HCT116 (cell line): Measurements from ENCODE around the gene ZMYM4. TPM values are rescaled to one million over a fixed set of nuclear protein-coding genes. Genes with fewer than 3 reads are reported as not detected.

Experiments
- ATAC-seq: fragments of 200-7000 bp; cut with Tn5 transposase; 2 replicates; pipeline ENCODE4 v1.9.1; 2020; ENCODE audit warnings: mild to moderate bottlenecking, moderate library complexity
- BruUV-seq: library from RNA; stranded (reverse); fragments of 400-500 nt; replicated peaks from 2 replicates; lab custom pipeline; 2021; lab: Mats Ljungman, UMichigan
- CTCF ChIA-PET: fragments of 300-600 bp; sonication (Branson Sonifier 250); formaldehyde crosslinking; loops from one replicate; lab custom pipeline; 2021; ENCODE audit warnings: antibody characterized with exemption; lab: Charles Lee
- POLR2A ChIA-PET: fragments of 300-600, 350-600 bp; sonication (Branson Sonifier 250); formaldehyde crosslinking; loops from one replicate; lab custom pipeline; 2021; ENCODE audit warnings: antibody characterized with exemption; lab: Charles Lee
- RAD21 ChIA-PET, 2 experiments: fragments of 300-600 bp; sonication (Branson Sonifier 250); formaldehyde crosslinking; loops; one replicate each; lab custom pipeline; 2023; ENCODE audit warnings: low total read pairs in 2 of 2; ENCODE audit not compliant: uncharacterized antibody in 2 of 2, unreplicated experiment in 2 of 2, low non-redundant PET in 1 of 2; lab: Charles Lee
- DNase-seq: peaks from one replicate; pipeline ENCODE4 v3.0.0-alpha.2; 2010; ENCODE audit warnings: low read depth, low spot score
- H2AFZ ChIP-seq: fragments of 200-600 bp; shearing (Covaris generic), sonication (generic); 2 replicates; pipeline ENCODE4 v1.6.1; 2017; ENCODE audit warnings: low read depth, mixed run types, mixed read lengths, antibody characterized with exemption, low read length; ENCODE audit not compliant: poor library complexity, severe bottlenecking
- H3K27ac ChIP-seq: 2 replicates; pipeline ENCODE4 v1.5.1; 2012; ENCODE audit warnings: low read depth, low read length
- H3K27me3 ChIP-seq: fragments of 200-600 bp; sonication (generic); 2 replicates; pipeline ENCODE4 v1.6.1; 2016; ENCODE audit warnings: mixed run types, low read length, mixed read lengths; ENCODE audit not compliant: insufficient read depth
- H3K36me3 ChIP-seq, 2 experiments: fragments of 200-500 bp in 1 of 2; fragments of 200-600 bp in 1 of 2; sonication (Bioruptor generic) in 1 of 2; sonication (generic) in 1 of 2; 2 replicates each; pipeline versions ENCODE4 v1.5.1 to v1.6.1; 2014 to 2016; ENCODE audit warnings: low read length in 2 of 2, inconsistent platforms in 1 of 2, mixed read lengths in 1 of 2, mixed run types in 1 of 2; ENCODE audit not compliant: insufficient read depth in 2 of 2, control insufficient read depth in 1 of 2
- H3K4me1 ChIP-seq, 2 experiments: fragments of 200-600 bp in 1 of 2; sonication (generic) in 1 of 2; 2 replicates each; pipeline versions ENCODE4 v1.5.1 to v1.6.1; 2012 to 2017; ENCODE audit warnings: low read length in 2 of 2, inconsistent platforms in 1 of 2, mild to moderate bottlenecking in 1 of 2, mixed read lengths in 1 of 2, mixed run types in 1 of 2, moderate library complexity in 1 of 2; ENCODE audit not compliant: insufficient read depth in 2 of 2, control insufficient read depth in 1 of 2
- H3K4me2 ChIP-seq: fragments of 200-600 bp; sonication (generic); 2 replicates; pipeline ENCODE4 v1.6.1; 2017; ENCODE audit warnings: mixed run types, low read length, mixed read lengths
- H3K4me3 ChIP-seq, 2 experiments: fragments of 200-600 bp in 1 of 2; sonication (generic) in 1 of 2; replicated peaks in 1 of 2; 2 replicates each; pipeline ENCODE4 v1.5.1; 2011 to 2016; ENCODE audit warnings: low read length in 2 of 2, control low read depth in 1 of 2, low read depth in 1 of 2, mild to moderate bottlenecking in 1 of 2, mixed read lengths in 1 of 2, mixed run types in 1 of 2
- H3K79me2 ChIP-seq: fragments of 200-600 bp; sonication (generic); 2 replicates; pipeline ENCODE4 v1.6.1; 2017; ENCODE audit warnings: mild to moderate bottlenecking, mixed run types, low read length, moderate library complexity, mixed read lengths; ENCODE audit not compliant: insufficient read depth
- H3K9ac ChIP-seq: fragments of 200-600 bp; sonication (generic); 2 replicates; pipeline ENCODE4 v1.6.1; 2016; ENCODE audit warnings: low read length, mixed read lengths
- H3K9me2 ChIP-seq: fragments of 200-600 bp; sonication (generic), shearing (Covaris generic); 2 replicates; pipeline ENCODE4 v1.6.1; 2017; ENCODE audit warnings: mixed run types, mild to moderate bottlenecking, moderate library complexity; ENCODE audit not compliant: insufficient read depth
- H3K9me3 ChIP-seq, 2 experiments: fragments of 200-500 bp in 1 of 2; fragments of 200-600 bp in 1 of 2; sonication (Bioruptor generic) in 1 of 2; sonication (generic) in 1 of 2; 2 replicates each; pipeline ENCODE4 v1.6.1; 2014 to 2017; ENCODE audit warnings: low read length in 2 of 2, mixed read lengths in 2 of 2, inconsistent platforms in 1 of 2, low read depth in 1 of 2, mild to moderate bottlenecking in 1 of 2, mixed run types in 1 of 2, moderate library complexity in 1 of 2; ENCODE audit not compliant: control insufficient read depth in 1 of 2, insufficient read depth in 1 of 2
- H4K20me1 ChIP-seq: fragments of 200-600 bp; sonication (generic), shearing (Covaris generic); 2 replicates; pipeline ENCODE4 v1.6.1; 2017; ENCODE audit warnings: mixed run types, mild to moderate bottlenecking, moderate library complexity; ENCODE audit not compliant: insufficient read depth
- CBX3 ChIP-seq: IDR thresholded peaks from 2 replicates; pipeline ENCODE4 v1.6.1; 2012; ENCODE audit warnings: low read depth
- EGR1 ChIP-seq: IDR thresholded peaks from 2 replicates; pipeline ENCODE4 v1.6.1; 2012; ENCODE audit warnings: low read depth
- ELF1 ChIP-seq: IDR thresholded peaks from 2 replicates; pipeline ENCODE4 v1.6.1; 2012; ENCODE audit warnings: low read depth, borderline replicate concordance
- EZH2 ChIP-seq: fragments of 200-600 bp; sonication (generic); IDR thresholded peaks from 2 replicates; pipeline ENCODE4 v1.6.1; 2017; ENCODE audit warnings: antibody characterized with exemption, mixed run types
- FOSL1 ChIP-seq: IDR thresholded peaks from 2 replicates; pipeline ENCODE4 v1.6.1; 2012; ENCODE audit warnings: low read depth
- MAX ChIP-seq: IDR thresholded peaks from 2 replicates; pipeline ENCODE4 v1.6.1; 2012
- POLR2A ChIP-seq: IDR thresholded peaks from 2 replicates; pipeline ENCODE4 v1.7.0; 2011; ENCODE audit warnings: borderline replicate concordance; ENCODE audit not compliant: insufficient read depth, insufficient read length; ENCODE audit errors: extremely low read depth
- REST ChIP-seq: IDR thresholded peaks from 2 replicates; pipeline ENCODE4 v1.6.1; 2012; ENCODE audit warnings: low read depth
- SIN3A ChIP-seq: IDR thresholded peaks from 2 replicates; pipeline ENCODE4 v1.6.1; 2012; ENCODE audit warnings: low read depth
- SRF ChIP-seq: IDR thresholded peaks from 2 replicates; pipeline ENCODE4 v1.6.1; 2012; ENCODE audit warnings: low read depth
- TCF7L2 ChIP-seq: IDR thresholded peaks from 2 replicates; pipeline ENCODE4 v1.7.0; 2011; ENCODE audit warnings: borderline replicate concordance, inconsistent platforms; ENCODE audit not compliant: insufficient read depth, insufficient read length; ENCODE audit errors: extremely low read depth
- intact Hi-C: fragments of 100-400 bp; cut with micrococcal nuclease; formaldehyde crosslinking; loops from 2 replicates; pipeline ENCODE4 v1.10.0; 2022
- total RNA-seq: library from RNA; stranded (reverse); gene quantifications from one replicate; pipeline ENCODE4 v1.2.1, GENCODE V29; 2021; ENCODE audit not compliant: unreplicated experiment
- TF ChIP-seq, protein P1 (sequence below): IDR thresholded peaks from 2 replicates; pipeline ENCODE4 v1.6.1; 2011; ENCODE audit warnings: mild to moderate bottlenecking, low read length, moderate library complexity; ENCODE audit not compliant: insufficient replicate concordance; ENCODE audit errors: extremely low read depth

Gene ZMYM4
- total RNA-seq, 1 experiment from 2014 or later = 58.0 TPM

- peaks cover 33 to 34% of the 10 kb centered on the region in 2 experiments for H3K36me3 ChIP-seq
- ATAC-seq = no peak
Observed at GRCh38 chr1:35398739-35399138, 130.2 kb downstream of the ZMYM4 start.

More at GRCh38 chr1:35398739-35399138, 130.2 kb downstream of the ZMYM4 start:
- Histone ChIP-seq H4K20me1 (no peaks in the 10 kb centered on the region), H3K9me3 (no peaks in the 10 kb centered on the region), H3K4me2 (no peak overlapping the region), H2AFZ (no peak overlapping the region), H3K4me3 (no peak overlapping the region), H3K9me2 (no peaks in the 10 kb centered on the region), H3K9ac (no peak overlapping the region), H3K27ac (no peak overlapping the region), H3K4me1 (no peaks in the 10 kb centered on the region), H3K27me3 (no peaks in the 10 kb centered on the region), H3K79me2 (no peaks in the 10 kb centered on the region)
- POLR2A ChIA-PET = no interaction called here
- DNase-seq = no peak
- intact Hi-C loops = no loop called here
- CTCF ChIA-PET = no interaction called here
- BruUV-seq = no TSS peak
- TF ChIP-seq POLR2A = no peak
- TF ChIP-seq CBX3 = no peak
- no peak for TF ChIP-seq EGR1
- TF ChIP-seq, protein P1, sequence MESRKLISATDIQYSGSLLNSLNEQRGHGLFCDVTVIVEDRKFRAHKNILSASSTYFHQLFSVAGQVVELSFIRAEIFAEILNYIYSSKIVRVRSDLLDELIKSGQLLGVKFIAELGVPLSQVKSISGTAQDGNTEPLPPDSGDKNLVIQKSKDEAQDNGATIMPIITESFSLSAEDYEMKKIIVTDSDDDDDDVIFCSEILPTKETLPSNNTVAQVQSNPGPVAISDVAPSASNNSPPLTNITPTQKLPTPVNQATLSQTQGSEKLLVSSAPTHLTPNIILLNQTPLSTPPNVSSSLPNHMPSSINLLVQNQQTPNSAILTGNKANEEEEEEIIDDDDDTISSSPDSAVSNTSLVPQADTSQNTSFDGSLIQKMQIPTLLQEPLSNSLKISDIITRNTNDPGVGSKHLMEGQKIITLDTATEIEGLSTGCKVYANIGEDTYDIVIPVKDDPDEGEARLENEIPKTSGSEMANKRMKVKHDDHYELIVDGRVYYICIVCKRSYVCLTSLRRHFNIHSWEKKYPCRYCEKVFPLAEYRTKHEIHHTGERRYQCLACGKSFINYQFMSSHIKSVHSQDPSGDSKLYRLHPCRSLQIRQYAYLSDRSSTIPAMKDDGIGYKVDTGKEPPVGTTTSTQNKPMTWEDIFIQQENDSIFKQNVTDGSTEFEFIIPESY = no peak
- no peak for TF ChIP-seq REST
- TF ChIP-seq SRF = no peak
- no peak for TF ChIP-seq FOSL1
- TF ChIP-seq ELF1 = no peak
- no peak for TF ChIP-seq SIN3A
- no peak for TF ChIP-seq MAX
- TF ChIP-seq EZH2 = no peak
- TF ChIP-seq TCF7L2 = no peak
- RAD21 ChIA-PET = no interaction called here
